Esophagus (tissue), 2 donors: ENCODE measurements around the gene MAPRE2. TPM values are rescaled to one million over a fixed set of nuclear protein-coding genes. Genes with fewer than 3 reads are reported as not detected.
"Not testable (repeated sequence)": the region's sequence is repeated elsewhere in the genome, so short reads cannot be mapped to it uniquely, and the experiment has no call there.

Experiments used
- H3K27ac ChIP-seq, 2 donors: one replicate each; pipeline ENCODE4 v1.5.1; 2013; ENCODE audit warnings: low read depth in 2 of 2, mild to moderate bottlenecking in 2 of 2, inconsistent platforms in 1 of 2, low read length in 1 of 2, moderate library complexity in 1 of 2
- H3K27me3 ChIP-seq, 2 donors: one replicate each; pipeline ENCODE4 v1.6.1; 2013; ENCODE audit warnings: low read length in 2 of 2, control low read depth in 1 of 2, mild to moderate bottlenecking in 1 of 2; ENCODE audit not compliant: insufficient read depth in 2 of 2, control insufficient read depth in 1 of 2
- H3K36me3 ChIP-seq, 2 donors: one replicate each; pipeline ENCODE4 v1.6.1; 2013; ENCODE audit warnings: low read length in 1 of 2; ENCODE audit not compliant: control insufficient read depth in 2 of 2, insufficient read depth in 2 of 2
- H3K4me1 ChIP-seq, 2 donors: one replicate each; pipeline ENCODE4 v1.6.1; 2013; ENCODE audit warnings: low read length in 1 of 2; ENCODE audit not compliant: control insufficient read depth in 2 of 2, insufficient read depth in 2 of 2
- H3K4me3 ChIP-seq, 2 donors: one replicate each; pipeline ENCODE4 v1.5.1; 2013; ENCODE audit warnings: low read length in 2 of 2, mild to moderate bottlenecking in 2 of 2, low read depth in 1 of 2, moderate library complexity in 1 of 2
- H3K9me3 ChIP-seq, 2 donors: one replicate each; pipeline ENCODE4 v1.6.1; 2013; ENCODE audit warnings: mild to moderate bottlenecking in 2 of 2, low read depth in 1 of 2, low read length in 1 of 2, moderate library complexity in 1 of 2; ENCODE audit not compliant: control insufficient read depth in 2 of 2, insufficient read depth in 1 of 2
- WGBS, 2 donors: extraction: QIAGEN DNeasy Blood & Tissue Kit; methylation state at CpG; one replicate each; pipeline ENCODE4 v1.1.7; 2013; 5-methylcytosine and 5-hydroxymethylcytosine counted together
- polyA plus RNA-seq, 2 donors: library from polyadenylated mRNA; stranded (reverse); fragments of 200-250 nt; gene quantifications; one replicate each; pipeline ENCODE4 v1.2.3, GENCODE V29; 2013
- donor health status: healthy with polysubstance abuse.
- donor health status: Bipolar disorder and iron deficiency.

MAPRE2 gene
- polyA plus RNA-seq, 2 donors = 2.4 to 3.5 TPM

- Histone ChIP-seq H3K27ac (no peak overlapping the region), H3K4me1 (no peaks in the 10 kb centered on the region), H3K27me3 (no peaks in the 10 kb centered on the region), H3K4me3 (no peak overlapping the region), H3K36me3 (no peaks in the 10 kb centered on the region), H3K9me3 (no peaks in the 10 kb centered on the region)
Observed at GRCh38 chr18:35163014-35163539, 121.9 kb downstream of the MAPRE2 start.

DNA sequence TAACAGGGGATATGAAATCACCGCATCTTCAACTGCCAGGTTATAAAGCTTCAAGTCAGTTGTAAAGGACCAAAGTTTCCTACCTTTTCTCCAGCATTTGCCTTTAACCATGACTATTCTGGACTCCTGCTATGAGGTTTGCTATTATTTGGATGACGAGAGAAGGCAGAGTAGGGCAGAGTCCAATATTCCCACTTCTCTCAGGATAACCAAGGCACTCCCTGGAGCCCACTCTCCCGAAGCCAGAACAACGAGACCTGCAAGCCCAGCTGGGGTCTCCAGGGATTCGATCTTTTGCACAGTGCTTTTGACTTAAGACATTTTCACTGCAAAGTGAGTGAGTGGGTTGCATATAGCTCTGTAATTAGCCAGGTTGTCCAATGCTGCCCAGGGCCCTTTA, 122.5 kb downstream of the MAPRE2 start:
- Histone ChIP-seq H3K36me3 (no peaks in the 10 kb centered on the region), H3K27me3 (no peaks in the 10 kb centered on the region), H3K9me3 (no peaks in the 10 kb centered on the region), H3K4me1 (no peaks in the 10 kb centered on the region), H3K4me3 (no peak overlapping the region), H3K27ac (no peak overlapping the region)
- 88 to 90% methylated on average over 5 of the region's 5 CpGs for WGBS, 2 donors

- no peak overlapping the region for H3K27ac ChIP-seq
- 57 to 69% methylated on average over 6 of the region's 6 CpGs for WGBS, 2 donors
- no peaks in the 10 kb centered on the region for H3K4me1 ChIP-seq
- H3K36me3 ChIP-seq = no peaks in the 10 kb centered on the region
- no peaks in the 10 kb centered on the region for H3K9me3 ChIP-seq
- H3K4me3 ChIP-seq = no peak overlapping the region
- H3K27me3 ChIP-seq = no peaks in the 10 kb centered on the region
Observed at GRCh38 chr18:35164133-35164532, 122.9 kb downstream of the MAPRE2 start.

- no peak overlapping the region for H3K4me3 ChIP-seq
- 74 to 75% methylated on average over 6 of the region's 6 CpGs for WGBS, 2 donors
Observed at GRCh38 chr18:35167332-35167731, 126.1 kb downstream of the MAPRE2 start.

DNA sequence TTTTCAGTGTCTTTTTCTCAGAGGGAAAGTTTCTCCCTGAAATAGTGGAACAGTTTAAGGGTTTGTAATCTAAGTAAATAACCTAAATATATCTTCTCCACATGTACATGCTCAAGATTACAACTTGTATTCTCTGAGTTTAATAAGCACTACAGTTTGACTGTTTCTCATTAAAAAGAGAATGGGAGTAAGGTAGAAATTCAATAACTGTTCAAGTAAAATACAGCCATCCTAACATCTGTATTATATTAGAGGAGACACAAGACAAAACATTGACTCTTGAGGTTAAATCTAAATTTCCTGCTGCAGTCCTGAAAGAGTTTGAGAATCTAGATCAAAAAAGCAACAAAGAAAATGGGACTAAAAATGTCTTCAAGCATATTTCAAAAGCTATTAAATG, 126.6 kb downstream of the MAPRE2 start:
- Histone ChIP-seq H3K27me3 (no peaks in the 10 kb centered on the region), H3K27ac (no peak overlapping the region), H3K4me1 (no peaks in the 10 kb centered on the region), H3K4me3 (no peak overlapping the region), H3K9me3 (no peaks in the 10 kb centered on the region), H3K36me3 (no peaks in the 10 kb centered on the region)

More at GRCh38 chr18:35167332-35167731, 126.1 kb downstream of the MAPRE2 start:
- H3K36me3 ChIP-seq = no peaks in the 10 kb centered on the region
- H3K4me1 ChIP-seq = no peaks in the 10 kb centered on the region
- H3K9me3 ChIP-seq = no peaks in the 10 kb centered on the region
- H3K27ac ChIP-seq = no peak overlapping the region
- H3K27me3 ChIP-seq = no peaks in the 10 kb centered on the region

DNA sequence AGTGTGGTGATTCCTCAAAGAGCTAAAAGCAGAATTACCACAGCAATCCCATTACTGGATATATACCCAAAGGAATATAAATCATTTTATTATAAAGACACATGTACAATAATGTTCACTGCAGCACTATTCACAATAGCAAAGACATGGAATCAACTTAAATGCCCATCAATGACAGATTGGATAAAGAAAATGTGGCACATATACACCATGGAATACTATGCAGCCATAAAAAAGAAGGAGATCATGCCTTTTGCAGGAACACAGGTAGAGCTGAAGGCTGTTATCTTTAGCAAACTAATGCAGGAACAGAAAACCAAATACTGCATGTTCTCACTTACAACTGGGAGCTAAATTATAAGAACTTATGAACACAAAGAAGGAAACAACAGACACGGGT, 129.1 kb downstream of the MAPRE2 start:
- not testable (repeated sequence) for H3K4me3 ChIP-seq, H3K27ac ChIP-seq, H3K9me3 ChIP-seq, H3K36me3 ChIP-seq, H3K27me3 ChIP-seq, H3K4me1 ChIP-seq
- 72 to 88% methylated on average over 1 of the region's 1 CpG for WGBS, 2 donors

- no peaks in the 10 kb centered on the region for H3K9me3 ChIP-seq
- H3K4me1 ChIP-seq = no peaks in the 10 kb centered on the region
- no peak overlapping the region for H3K27ac ChIP-seq
- H3K27me3 ChIP-seq = no peaks in the 10 kb centered on the region
- no peak overlapping the region for H3K4me3 ChIP-seq
- H3K36me3 ChIP-seq = no peaks in the 10 kb centered on the region
- 25 to 26% methylated on average over 5 of the region's 5 CpGs for WGBS, 2 donors
Observed at GRCh38 chr18:35171315-35171987, 130.2 kb downstream of the MAPRE2 start.

DNA sequence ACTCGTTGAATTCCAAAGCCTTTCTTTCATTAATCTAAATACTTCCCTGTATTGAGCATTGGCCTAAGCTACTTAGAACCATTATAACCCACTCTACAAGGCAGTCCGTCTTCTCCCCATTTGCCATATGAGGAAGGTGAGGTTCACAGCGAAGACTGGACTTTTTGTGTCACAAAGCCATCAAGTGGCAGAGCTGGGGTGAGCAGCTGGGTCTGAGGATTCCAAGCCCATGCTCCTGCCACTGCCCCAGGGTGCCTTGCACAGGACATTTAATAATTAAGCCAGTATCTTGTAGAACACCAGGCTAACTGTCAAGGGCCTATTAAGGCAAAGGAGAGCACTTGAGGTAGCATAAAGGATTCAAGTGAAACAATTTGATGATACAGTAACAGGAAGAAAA, 130.8 kb downstream of the MAPRE2 start:
- H3K27me3 ChIP-seq = no peaks in the 10 kb centered on the region
- H3K36me3 ChIP-seq = no peaks in the 10 kb centered on the region
- WGBS, 2 donors = 86 to 90% methylated on average over 3 of the region's 3 CpGs
- no peaks in the 10 kb centered on the region for H3K4me1 ChIP-seq
- no peaks in the 10 kb centered on the region for H3K9me3 ChIP-seq
- H3K4me3 ChIP-seq = no peak overlapping the region
- H3K27ac ChIP-seq = no peak overlapping the region

DNA sequence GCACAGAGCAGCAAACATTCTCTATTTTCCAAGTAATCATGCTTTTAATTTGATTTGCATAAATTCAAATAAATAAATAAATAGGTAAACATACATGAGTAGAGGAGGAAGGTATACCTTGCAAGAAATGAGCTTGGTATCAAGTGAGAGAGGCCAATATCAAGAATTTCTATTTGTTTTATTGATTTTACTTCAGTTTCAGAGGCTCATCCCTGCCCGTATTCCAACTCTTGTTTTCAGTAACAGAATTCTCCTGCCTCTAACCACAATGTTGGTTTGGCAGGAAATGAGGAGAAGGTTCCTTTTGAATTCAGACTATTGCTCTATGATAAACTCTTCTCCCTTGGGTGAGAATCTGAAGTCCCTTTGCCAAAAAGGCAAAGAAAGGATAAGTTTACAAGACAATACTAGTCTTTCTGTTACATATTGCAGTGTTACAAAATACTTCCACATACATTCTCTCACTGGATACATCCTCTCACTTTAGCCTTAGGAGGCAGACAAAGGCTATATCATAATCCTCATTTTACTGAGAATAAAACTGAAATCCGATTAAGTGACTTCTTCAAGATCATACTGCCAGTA, 131.3 kb downstream of the MAPRE2 start:
- no peaks in the 10 kb centered on the region for H3K27me3 ChIP-seq
- H3K4me3 ChIP-seq = no peak overlapping the region
- no peaks in the 10 kb centered on the region for H3K36me3 ChIP-seq
- H3K4me1 ChIP-seq = no peaks in the 10 kb centered on the region
- no peaks in the 10 kb centered on the region for H3K9me3 ChIP-seq
- WGBS, 2 donors = 59 to 67% methylated on average over 2 of the region's 2 CpGs
- no peak overlapping the region for H3K27ac ChIP-seq
